ENCODE data around the gene LDB3.

Gene LDB3

GRCh38 chr10:86644152-86644793, 24.0 kb upstream of the LDB3 start (continued):
- TF ChIP-seq ZNF266 (tag by site-specific recombination; IDR thresholded peaks at IDR 0.05; ENCODE audit: low read depth): no peak
- no peak for TF ChIP-seq ZFP69B (tag by site-specific recombination; IDR thresholded peaks at IDR 0.05)
- TF ChIP-seq KLF9 (tag by site-specific recombination; IDR thresholded peaks at IDR 0.05; ENCODE audit: low read depth): no peak
- no peak for TF ChIP-seq ZNF449 (tag by site-specific recombination; IDR thresholded peaks at IDR 0.05)
- 0 out of 2 replicates have a peak, but pooled peaks have one; percentile 41 for TF ChIP-seq ZNF660 (tag by site-specific recombination; IDR thresholded peaks at IDR 0.05)
- TF ChIP-seq GLIS1 (tag by site-specific recombination; IDR thresholded peaks at IDR 0.05): peak; percentile 80
- TF ChIP-seq ZNF202 (tag by site-specific recombination; IDR thresholded peaks at IDR 0.05; ENCODE audit: borderline replicate concordance): no peak
- no peak for TF ChIP-seq SP2 (tag by site-specific recombination; IDR thresholded peaks at IDR 0.05)
- TF ChIP-seq ZNF843 (tag by site-specific recombination; IDR thresholded peaks at IDR 0.05): no peak
- no peak for TF ChIP-seq BCL6B (tag by site-specific recombination; IDR thresholded peaks at IDR 0.05)
- no peak for TF ChIP-seq ZNF140 (tag by site-specific recombination; IDR thresholded peaks at IDR 0.05)
- TF ChIP-seq ZNF510 (tag by site-specific recombination; IDR thresholded peaks at IDR 0.05; ENCODE audit: insufficient replicate concordance): no peak
- TF ChIP-seq ZNF561 (tag by site-specific recombination; IDR thresholded peaks at IDR 0.05; ENCODE audit: borderline replicate concordance): peak; percentile 59; the same call in 1 of the 2 replicates
- TF ChIP-seq, protein P1, sequence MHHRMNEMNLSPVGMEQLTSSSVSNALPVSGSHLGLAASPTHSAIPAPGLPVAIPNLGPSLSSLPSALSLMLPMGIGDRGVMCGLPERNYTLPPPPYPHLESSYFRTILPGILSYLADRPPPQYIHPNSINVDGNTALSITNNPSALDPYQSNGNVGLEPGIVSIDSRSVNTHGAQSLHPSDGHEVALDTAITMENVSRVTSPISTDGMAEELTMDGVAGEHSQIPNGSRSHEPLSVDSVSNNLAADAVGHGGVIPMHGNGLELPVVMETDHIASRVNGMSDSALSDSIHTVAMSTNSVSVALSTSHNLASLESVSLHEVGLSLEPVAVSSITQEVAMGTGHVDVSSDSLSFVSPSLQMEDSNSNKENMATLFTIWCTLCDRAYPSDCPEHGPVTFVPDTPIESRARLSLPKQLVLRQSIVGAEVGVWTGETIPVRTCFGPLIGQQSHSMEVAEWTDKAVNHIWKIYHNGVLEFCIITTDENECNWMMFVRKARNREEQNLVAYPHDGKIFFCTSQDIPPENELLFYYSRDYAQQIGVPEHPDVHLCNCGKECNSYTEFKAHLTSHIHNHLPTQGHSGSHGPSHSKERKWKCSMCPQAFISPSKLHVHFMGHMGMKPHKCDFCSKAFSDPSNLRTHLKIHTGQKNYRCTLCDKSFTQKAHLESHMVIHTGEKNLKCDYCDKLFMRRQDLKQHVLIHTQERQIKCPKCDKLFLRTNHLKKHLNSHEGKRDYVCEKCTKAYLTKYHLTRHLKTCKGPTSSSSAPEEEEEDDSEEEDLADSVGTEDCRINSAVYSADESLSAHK (tag by site-specific recombination; IDR thresholded peaks at IDR 0.05): peak; percentile 83
- no peak for TF ChIP-seq KLF8 (tag by site-specific recombination; IDR thresholded peaks at IDR 0.05)
- TF ChIP-seq ZNF776 (tag by site-specific recombination; IDR thresholded peaks at IDR 0.05; ENCODE audit: borderline replicate concordance): no peak
- no peak for TF ChIP-seq ZSCAN5A (tag by site-specific recombination; IDR thresholded peaks at IDR 0.05)
- TF ChIP-seq ZNF664 (tag by site-specific recombination; IDR thresholded peaks at IDR 0.05): no peak
- TF ChIP-seq ZNF423 (tag by site-specific recombination; IDR thresholded peaks at IDR 0.05): no peak
- peak; percentile 67; the same call in 1 of the 2 replicates for TF ChIP-seq ZNF394 (tag by site-specific recombination; IDR thresholded peaks at IDR 0.05; ENCODE audit: borderline replicate concordance)
- TF ChIP-seq ZNF514 (tag by site-specific recombination; IDR thresholded peaks at IDR 0.05): no peak
- no peak for TF ChIP-seq ZNF549 (tag by site-specific recombination; IDR thresholded peaks at IDR 0.05)
- TF ChIP-seq OSR2 (tag by site-specific recombination; IDR thresholded peaks at IDR 0.05): peak; percentile 47
- no peak for TF ChIP-seq ZNF701 (tag by site-specific recombination; IDR thresholded peaks at IDR 0.05)
- no peak for TF ChIP-seq ZNF596 (tag by site-specific recombination; IDR thresholded peaks at IDR 0.05)
- no peak for TF ChIP-seq ZNF560 (tag by site-specific recombination; IDR thresholded peaks at IDR 0.05; ENCODE audit: borderline replicate concordance)
- 0 out of 2 replicates have a peak, but pooled peaks have one; percentile 53 for TF ChIP-seq ZBTB20 (tag by site-specific recombination; IDR thresholded peaks at IDR 0.05)
- TF ChIP-seq ZNF169 (tag by site-specific recombination; IDR thresholded peaks at IDR 0.05): no peak
- no peak for TF ChIP-seq ZNF112 (tag by site-specific recombination; IDR thresholded peaks at IDR 0.05)
- no peak for TF ChIP-seq ZNF324 (tag by site-specific recombination; IDR thresholded peaks at IDR 0.05)
- TF ChIP-seq ZNF623 (tag by site-specific recombination; IDR thresholded peaks at IDR 0.05): no peak
- no peak for TF ChIP-seq ZNF548 (tag by site-specific recombination; IDR thresholded peaks at IDR 0.05)
- no peak for TF ChIP-seq KLF7 (tag by site-specific recombination; IDR thresholded peaks at IDR 0.05; ENCODE audit: borderline replicate concordance)
- TF ChIP-seq TCF7L2 (IDR thresholded peaks at IDR 0.05; ENCODE audit: borderline replicate concordance, low read depth, low read length): no peak
- no peak for TF ChIP-seq ZSCAN16 (tag by site-specific recombination; IDR thresholded peaks at IDR 0.05)
- no peak for TF ChIP-seq SALL2 (tag by site-specific recombination; IDR thresholded peaks at IDR 0.05; ENCODE audit: borderline replicate concordance)
